K562 (cell line): ENCODE results near the gene ADCY6. TPM values are rescaled to one million over a fixed set of nuclear protein-coding genes. Genes with fewer than 3 reads are reported as not detected.

ENCODE experiments used
- CHD4 ChIP-seq: fragments of 200-600 bp; sonication (generic); IDR thresholded peaks from 3 replicates; pipeline ENCODE4 v1.6.1; 2012; ENCODE audit warnings: low read depth, mild to moderate bottlenecking, mixed read lengths, low read length, inconsistent platforms; ENCODE audit not compliant: insufficient read depth, insufficient replicate concordance, poor library complexity, severe bottlenecking
- FIP1L1 ChIP-seq: fragments of 200-400 bp; formaldehyde crosslinking; IDR thresholded peaks from 2 replicates; pipeline ENCODE4 v1.6.1; 2018; ENCODE audit warnings: mild to moderate bottlenecking, low read depth, low read length; ENCODE audit not compliant: poor library complexity, severe bottlenecking
- GTF3C2 ChIP-seq: IDR thresholded peaks from 3 replicates; pipeline ENCODE4 v1.6.1; 2011; ENCODE audit warnings: borderline replicate concordance, mild to moderate bottlenecking, moderate library complexity; ENCODE audit not compliant: insufficient read length; ENCODE audit errors: extremely low read depth
- HCFC1 ChIP-seq: IDR thresholded peaks from 2 replicates; pipeline ENCODE4 v1.6.1; 2012; ENCODE audit warnings: low read depth, low read length, improper control_type of control experiment
- IRF1 ChIP-seq: sonication (generic); formaldehyde crosslinking; IDR thresholded peaks from 2 replicates; pipeline ENCODE4 v1.8.0; 2022; ENCODE audit warnings: missing genetic modification reagents, mild to moderate bottlenecking, borderline replicate concordance
- POLR2B ChIP-seq: fragments of 450-650 bp; IDR thresholded peaks from 2 replicates; pipeline ENCODE4 v1.6.1; 2018; ENCODE audit warnings: low read depth; ENCODE audit not compliant: partially characterized antibody
- STAG1 ChIP-seq: sonication (generic); formaldehyde crosslinking; IDR thresholded peaks from 2 replicates; pipeline ENCODE4 v1.5.0; 2020; ENCODE audit warnings: missing genetic modification reagents, borderline replicate concordance
- ZKSCAN3 ChIP-seq: fragments of 250-450 bp; sonication (Bioruptor Pico); IDR thresholded peaks from 2 replicates; pipeline ENCODE4 v1.4.0; 2020
- ZNF263 ChIP-seq: sonication (generic); formaldehyde crosslinking; IDR thresholded peaks from 2 replicates; pipeline ENCODE4 v1.8.0; 2022; ENCODE audit warnings: mild to moderate bottlenecking, missing genetic modification reagents, borderline replicate concordance
- ZNF584 ChIP-seq: fragments of 200-800 bp; sonication (Bioruptor generic); IDR thresholded peaks from 2 replicates; pipeline ENCODE4 v1.6.1; 2016; ENCODE audit warnings: low read depth, mild to moderate bottlenecking, missing genetic modification characterization, missing compliant biosample characterization
- polyA plus RNA-seq, 8 experiments: library from polyadenylated mRNA; depleted of rRNA in 4 of 8; stranded (reverse) in 5 of 8; unstranded in 3 of 8; fragments of >200 nt; fragmentation: Nextera tagmentation in 2 of 8; fragmentation: Illumina TruSeq in 1 of 8; extraction: Ambion mirVana in 2 of 8; extraction: Trizol in 1 of 8; gene quantifications; 2 replicates each; pipeline versions ENCODE4 v1.2.1 to v1.2.3, GENCODE V29; 2011 to 2014; ENCODE audit warnings: inconsistent platforms in 1 of 8, missing spikeins in 1 of 8
- total RNA-seq, 7 experiments: library from RNA; depleted of rRNA in 6 of 7; stranded (reverse); fragments of >200 nt in 6 of 7; fragmentation: Illumina TruSeq in 2 of 7; extraction: Trizol in 2 of 7; gene quantifications; 2 replicates each; pipeline versions ENCODE4 v1.2.1 to v1.2.3, GENCODE V29; 2011 to 2021; ENCODE audit warnings: low replicate concordance in 1 of 7
- TF ChIP-seq, protein P1 (sequence below): fragments of 450-650 bp; IDR thresholded peaks from 2 replicates; pipeline ENCODE4 v1.6.1; 2016; ENCODE audit warnings: mild to moderate bottlenecking, moderate library complexity

Gene ADCY6
- total and polyA plus RNA-seq, 9 of the 15 experiments (the other 6 are each of a cell fraction or from before 2014, with no cell fraction given): 0.01 to 1.0 (median 0.53) TPM

- TF ChIP-seq GTF3C2 (no peak), ZNF263 (CRISPR knock-in tag) (peak; percentile 29; the same call in 1 of the 2 replicates), IRF1 (no peak), ZKSCAN3 (CRISPR knock-in tag) (no peak), STAG1 (CRISPR knock-in tag) (no peak), POLR2B (peak; percentile 78), FIP1L1 (peak; percentile 48), HCFC1 (peak; percentile 90), ZNF584 (no peak; the same call in 1 of the 2 replicates), CHD4 (no peak)
- TF ChIP-seq, protein P1, sequence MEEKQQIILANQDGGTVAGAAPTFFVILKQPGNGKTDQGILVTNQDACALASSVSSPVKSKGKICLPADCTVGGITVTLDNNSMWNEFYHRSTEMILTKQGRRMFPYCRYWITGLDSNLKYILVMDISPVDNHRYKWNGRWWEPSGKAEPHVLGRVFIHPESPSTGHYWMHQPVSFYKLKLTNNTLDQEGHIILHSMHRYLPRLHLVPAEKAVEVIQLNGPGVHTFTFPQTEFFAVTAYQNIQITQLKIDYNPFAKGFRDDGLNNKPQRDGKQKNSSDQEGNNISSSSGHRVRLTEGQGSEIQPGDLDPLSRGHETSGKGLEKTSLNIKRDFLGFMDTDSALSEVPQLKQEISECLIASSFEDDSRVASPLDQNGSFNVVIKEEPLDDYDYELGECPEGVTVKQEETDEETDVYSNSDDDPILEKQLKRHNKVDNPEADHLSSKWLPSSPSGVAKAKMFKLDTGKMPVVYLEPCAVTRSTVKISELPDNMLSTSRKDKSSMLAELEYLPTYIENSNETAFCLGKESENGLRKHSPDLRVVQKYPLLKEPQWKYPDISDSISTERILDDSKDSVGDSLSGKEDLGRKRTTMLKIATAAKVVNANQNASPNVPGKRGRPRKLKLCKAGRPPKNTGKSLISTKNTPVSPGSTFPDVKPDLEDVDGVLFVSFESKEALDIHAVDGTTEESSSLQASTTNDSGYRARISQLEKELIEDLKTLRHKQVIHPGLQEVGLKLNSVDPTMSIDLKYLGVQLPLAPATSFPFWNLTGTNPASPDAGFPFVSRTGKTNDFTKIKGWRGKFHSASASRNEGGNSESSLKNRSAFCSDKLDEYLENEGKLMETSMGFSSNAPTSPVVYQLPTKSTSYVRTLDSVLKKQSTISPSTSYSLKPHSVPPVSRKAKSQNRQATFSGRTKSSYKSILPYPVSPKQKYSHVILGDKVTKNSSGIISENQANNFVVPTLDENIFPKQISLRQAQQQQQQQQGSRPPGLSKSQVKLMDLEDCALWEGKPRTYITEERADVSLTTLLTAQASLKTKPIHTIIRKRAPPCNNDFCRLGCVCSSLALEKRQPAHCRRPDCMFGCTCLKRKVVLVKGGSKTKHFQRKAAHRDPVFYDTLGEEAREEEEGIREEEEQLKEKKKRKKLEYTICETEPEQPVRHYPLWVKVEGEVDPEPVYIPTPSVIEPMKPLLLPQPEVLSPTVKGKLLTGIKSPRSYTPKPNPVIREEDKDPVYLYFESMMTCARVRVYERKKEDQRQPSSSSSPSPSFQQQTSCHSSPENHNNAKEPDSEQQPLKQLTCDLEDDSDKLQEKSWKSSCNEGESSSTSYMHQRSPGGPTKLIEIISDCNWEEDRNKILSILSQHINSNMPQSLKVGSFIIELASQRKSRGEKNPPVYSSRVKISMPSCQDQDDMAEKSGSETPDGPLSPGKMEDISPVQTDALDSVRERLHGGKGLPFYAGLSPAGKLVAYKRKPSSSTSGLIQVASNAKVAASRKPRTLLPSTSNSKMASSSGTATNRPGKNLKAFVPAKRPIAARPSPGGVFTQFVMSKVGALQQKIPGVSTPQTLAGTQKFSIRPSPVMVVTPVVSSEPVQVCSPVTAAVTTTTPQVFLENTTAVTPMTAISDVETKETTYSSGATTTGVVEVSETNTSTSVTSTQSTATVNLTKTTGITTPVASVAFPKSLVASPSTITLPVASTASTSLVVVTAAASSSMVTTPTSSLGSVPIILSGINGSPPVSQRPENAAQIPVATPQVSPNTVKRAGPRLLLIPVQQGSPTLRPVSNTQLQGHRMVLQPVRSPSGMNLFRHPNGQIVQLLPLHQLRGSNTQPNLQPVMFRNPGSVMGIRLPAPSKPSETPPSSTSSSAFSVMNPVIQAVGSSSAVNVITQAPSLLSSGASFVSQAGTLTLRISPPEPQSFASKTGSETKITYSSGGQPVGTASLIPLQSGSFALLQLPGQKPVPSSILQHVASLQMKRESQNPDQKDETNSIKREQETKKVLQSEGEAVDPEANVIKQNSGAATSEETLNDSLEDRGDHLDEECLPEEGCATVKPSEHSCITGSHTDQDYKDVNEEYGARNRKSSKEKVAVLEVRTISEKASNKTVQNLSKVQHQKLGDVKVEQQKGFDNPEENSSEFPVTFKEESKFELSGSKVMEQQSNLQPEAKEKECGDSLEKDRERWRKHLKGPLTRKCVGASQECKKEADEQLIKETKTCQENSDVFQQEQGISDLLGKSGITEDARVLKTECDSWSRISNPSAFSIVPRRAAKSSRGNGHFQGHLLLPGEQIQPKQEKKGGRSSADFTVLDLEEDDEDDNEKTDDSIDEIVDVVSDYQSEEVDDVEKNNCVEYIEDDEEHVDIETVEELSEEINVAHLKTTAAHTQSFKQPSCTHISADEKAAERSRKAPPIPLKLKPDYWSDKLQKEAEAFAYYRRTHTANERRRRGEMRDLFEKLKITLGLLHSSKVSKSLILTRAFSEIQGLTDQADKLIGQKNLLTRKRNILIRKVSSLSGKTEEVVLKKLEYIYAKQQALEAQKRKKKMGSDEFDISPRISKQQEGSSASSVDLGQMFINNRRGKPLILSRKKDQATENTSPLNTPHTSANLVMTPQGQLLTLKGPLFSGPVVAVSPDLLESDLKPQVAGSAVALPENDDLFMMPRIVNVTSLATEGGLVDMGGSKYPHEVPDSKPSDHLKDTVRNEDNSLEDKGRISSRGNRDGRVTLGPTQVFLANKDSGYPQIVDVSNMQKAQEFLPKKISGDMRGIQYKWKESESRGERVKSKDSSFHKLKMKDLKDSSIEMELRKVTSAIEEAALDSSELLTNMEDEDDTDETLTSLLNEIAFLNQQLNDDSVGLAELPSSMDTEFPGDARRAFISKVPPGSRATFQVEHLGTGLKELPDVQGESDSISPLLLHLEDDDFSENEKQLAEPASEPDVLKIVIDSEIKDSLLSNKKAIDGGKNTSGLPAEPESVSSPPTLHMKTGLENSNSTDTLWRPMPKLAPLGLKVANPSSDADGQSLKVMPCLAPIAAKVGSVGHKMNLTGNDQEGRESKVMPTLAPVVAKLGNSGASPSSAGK: peak; percentile 95
These were observed 72.2 kb downstream of the ADCY6 start, which contains the start of gene CCNT1 (continued) for GRCh38 chr12:48716493-48717251.
